ENCODE measurements around the gene HOXA4. TPM values are rescaled to one million over a fixed set of nuclear protein-coding genes. Genes with fewer than 3 reads are reported as not detected.
A peak's percentile ranks its signal among the peaks of the same experiment; 100 is the strongest.

The HOXA4 gene
- total RNA-seq, 1 experiment from 2014 or later, result 0.50 TPM

GRCh38 chr7:27095897-27096767 is 34.4 kb downstream of the HOXA4 start, which contains the start of gene HOXA1:
Gene HOXA1, minus strand, starts transcription at chr7:27096000. Its CDS starts 88 bp downstream, at chr7:27095912.
- in situ Hi-C loops (cut with HindIII; ENCODE audit: low pct_unique_long_range_greater_than_20kb, low sequenced_read_pairs), result no loop called here
- peak; percentile 85 for DNase-seq (ENCODE audit: low read depth, low spot score)

DNA sequence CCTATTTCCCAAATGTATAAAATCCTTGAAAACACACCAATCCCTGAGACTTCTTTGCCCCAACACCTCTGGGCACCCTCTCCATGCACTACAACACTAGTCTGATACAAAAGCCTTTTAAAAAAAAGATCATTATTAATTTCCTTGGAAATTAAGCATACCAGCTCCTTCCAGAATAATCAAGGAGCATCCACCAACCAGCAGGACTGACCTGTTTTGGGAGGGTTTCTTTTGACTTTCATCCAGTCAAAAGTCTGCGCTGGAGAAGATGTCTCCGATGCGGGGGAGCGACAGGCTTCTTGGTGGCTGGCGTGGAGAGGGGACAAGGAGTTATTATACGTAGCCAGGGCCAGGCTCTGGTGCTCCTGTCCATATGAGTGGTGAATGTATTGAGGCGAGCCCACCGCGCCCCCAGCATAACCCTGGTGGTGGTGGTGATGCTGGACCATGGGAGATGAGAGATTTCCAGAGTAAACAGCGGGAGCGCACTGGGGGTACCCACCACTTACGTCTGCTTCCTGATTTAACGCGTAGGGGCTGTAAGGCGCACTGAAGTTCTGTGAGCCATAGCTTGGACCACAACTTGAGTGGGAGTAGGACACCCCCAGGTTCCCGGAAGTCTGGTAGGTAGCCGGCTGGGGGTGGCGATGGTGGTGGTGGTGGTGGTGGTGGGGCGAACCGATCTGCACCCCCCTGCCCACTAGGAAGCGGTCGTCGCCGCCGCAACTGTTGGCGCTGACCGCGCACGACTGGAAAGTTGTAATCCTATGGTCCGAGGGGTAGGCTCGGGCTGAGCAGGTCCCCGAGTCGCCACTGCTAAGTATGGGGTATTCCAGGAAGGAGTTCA is 35.3 kb downstream of the HOXA4 start:
- in situ Hi-C loops (cut with HindIII; ENCODE audit: low pct_unique_long_range_greater_than_20kb, low sequenced_read_pairs), result no loop called here
- no peak for DNase-seq (ENCODE audit: low read depth, low spot score)

DNA sequence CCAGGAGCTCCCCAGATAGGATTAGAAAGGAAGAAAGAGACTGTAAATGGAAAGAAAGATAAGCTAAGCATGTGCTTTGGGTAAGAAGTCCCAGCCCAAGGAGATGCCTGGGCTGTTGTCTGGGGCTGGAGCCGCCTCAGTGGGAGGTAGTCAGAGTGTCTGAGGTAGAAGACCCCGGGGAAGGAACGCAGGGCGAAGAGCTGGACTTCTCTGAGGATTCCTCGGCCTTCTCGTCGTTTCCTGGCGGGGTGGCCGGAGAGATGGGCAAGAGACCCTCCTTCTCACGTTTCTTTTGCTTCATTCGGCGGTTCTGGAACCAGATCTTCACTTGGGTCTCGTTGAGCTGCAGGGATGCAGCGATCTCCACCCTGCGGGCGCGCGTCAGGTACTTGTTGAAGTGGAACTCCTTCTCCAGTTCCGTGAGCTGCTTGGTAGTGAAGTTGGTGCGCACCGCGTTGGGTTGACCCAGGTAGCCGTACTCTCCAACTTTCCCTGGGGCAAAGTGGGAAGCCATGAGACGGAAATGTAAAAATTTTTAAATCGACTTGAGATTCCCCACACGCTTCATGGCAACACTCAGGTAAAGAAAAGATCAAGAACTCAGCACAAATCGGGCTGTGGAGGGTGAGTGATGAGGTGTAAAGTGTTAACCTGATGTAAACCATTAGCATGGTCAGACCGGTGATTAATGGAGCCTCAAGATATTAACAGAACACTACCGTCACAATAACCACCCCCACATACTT is 36.1 kb downstream of the HOXA4 start:
- in situ Hi-C loops (cut with HindIII; ENCODE audit: low pct_unique_long_range_greater_than_20kb, low sequenced_read_pairs), result no loop called here
- no peak for DNase-seq (ENCODE audit: low read depth, low spot score)

DNA sequence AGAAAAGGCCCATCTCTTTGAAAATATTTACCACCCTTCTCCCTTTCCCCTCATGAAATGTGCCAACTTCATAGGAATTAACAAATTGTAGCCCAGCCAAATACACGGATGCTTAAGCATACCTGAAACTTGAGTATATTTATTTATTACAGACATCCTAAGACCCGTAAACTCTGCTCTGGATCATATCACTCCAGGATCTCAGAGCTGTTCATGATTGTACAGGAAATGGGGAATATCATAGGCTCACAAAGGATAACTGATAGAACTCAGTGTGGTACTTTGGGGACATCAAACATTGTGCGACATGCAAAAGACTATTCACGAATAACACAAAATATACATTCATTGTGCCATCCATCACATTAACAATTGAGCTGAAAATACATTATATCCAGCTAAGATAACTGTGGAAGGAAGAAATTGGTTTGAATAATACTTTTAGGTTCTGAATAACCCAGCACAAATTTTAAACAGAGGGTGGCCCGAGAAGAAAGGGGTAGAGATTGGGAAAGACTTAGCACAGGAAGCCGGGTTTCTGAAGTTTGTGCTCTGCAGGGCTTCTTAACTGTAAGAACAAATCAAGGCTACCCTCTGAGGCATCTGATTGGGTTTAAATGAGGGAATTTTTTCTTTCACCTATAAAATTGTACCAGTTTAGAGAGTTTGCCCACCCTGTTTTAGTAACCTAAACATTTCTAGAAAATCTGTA is 37.2 kb downstream of the HOXA4 start:
- DNase-seq (ENCODE audit: low read depth, low spot score), result no peak
- in situ Hi-C loops (cut with HindIII; ENCODE audit: low pct_unique_long_range_greater_than_20kb, low sequenced_read_pairs), result no loop called here

DNA sequence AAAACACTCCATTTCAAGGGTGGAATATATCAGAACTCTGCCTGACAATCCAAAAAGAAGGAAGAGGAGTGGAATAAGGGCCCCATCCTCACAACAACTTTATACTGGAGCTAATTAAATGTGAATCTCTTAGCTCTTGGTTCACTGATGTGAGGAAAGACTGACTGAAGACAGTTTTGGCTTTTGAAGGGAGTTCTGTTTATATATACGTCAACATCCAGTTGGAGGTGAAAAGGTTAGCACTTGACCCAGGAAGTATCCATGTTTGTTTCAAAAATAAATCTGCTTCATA is 37.8 kb downstream of the HOXA4 start:
- DNase-seq (ENCODE audit: low read depth, low spot score), result no peak
- in situ Hi-C loops (cut with HindIII; ENCODE audit: low pct_unique_long_range_greater_than_20kb, low sequenced_read_pairs), result no loop called here

DNA sequence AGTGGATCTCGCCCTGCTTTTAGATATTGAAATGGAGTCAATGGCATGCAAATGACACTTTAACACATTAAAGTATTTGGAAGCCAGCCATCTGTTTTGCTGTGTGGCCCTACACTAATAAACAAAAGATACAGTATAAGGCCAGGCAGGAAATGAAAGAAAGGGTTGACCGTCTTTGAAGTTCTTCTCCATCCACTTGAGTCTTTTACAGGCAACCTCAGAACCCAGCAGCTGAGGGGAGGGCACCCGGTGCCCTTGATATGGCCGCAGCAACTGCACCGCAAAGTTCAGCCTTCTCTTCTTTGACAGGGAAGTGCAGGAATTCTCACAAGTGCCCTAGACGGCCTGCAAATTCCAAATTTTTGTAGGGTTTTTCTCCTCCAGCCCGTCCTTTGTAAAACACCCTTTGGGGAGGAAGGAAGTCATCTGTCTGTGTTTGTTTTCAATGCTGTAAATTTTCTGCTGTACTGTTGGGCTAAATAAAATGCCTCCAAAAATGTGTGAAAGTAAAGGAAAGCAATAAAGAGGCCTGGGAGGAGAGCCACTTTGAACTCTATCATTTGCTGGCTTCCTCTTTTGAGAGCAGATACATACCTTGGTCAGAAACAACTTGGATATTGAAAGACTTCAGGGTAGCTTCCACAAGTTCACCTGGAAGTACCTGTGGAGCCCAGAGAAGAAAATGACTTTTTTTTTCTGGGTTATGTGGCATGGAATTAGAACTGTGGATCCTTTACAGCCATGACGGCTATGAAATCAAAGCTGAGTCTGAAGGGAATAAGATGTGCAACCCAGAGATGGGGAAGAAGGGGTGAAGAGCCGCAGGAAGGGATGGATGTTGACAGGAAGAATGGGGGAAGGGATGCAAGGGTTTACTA is 38.4 kb downstream of the HOXA4 start:
- in situ Hi-C loops (cut with HindIII; ENCODE audit: low pct_unique_long_range_greater_than_20kb, low sequenced_read_pairs), result no loop called here
- no peak for DNase-seq (ENCODE audit: low read depth, low spot score)

DNA sequence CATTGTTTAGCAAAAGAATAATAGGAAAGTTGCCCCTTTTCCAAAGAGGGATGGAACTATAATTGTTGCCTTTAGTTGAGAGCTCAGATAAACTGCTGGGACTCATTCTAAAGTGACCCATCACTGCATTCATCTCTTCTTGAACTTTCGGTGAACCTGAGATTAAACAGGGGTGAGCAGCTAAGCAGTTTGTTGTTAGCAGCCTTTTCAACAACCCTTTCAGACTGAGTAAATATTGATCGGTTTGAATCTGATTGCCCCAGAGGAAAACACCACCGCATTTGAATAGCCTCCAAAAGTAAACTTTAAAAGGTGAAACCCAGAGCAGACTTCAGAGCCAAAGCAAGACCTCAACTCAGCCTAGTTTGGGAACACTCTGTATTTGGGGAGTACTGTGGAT is 39.5 kb downstream of the HOXA4 start:
- in situ Hi-C loops (cut with HindIII; ENCODE audit: low pct_unique_long_range_greater_than_20kb, low sequenced_read_pairs), result no loop called here
- no peak for DNase-seq (ENCODE audit: low read depth, low spot score)

GRCh38 chr7:27088002-27088922 is 42.3 kb downstream of the HOXA4 start:
- no peak for DNase-seq (ENCODE audit: low read depth, low spot score)
- in situ Hi-C loops (cut with HindIII; ENCODE audit: low pct_unique_long_range_greater_than_20kb, low sequenced_read_pairs), result no loop called here

- in situ Hi-C loops (cut with HindIII; ENCODE audit: low pct_unique_long_range_greater_than_20kb, low sequenced_read_pairs), result no loop called here
Observed at GRCh38 chr7:27083646-27084045, 46.9 kb downstream of the HOXA4 start.

GRCh38 chr7:27082171-27082570 is 48.4 kb downstream of the HOXA4 start:
- in situ Hi-C loops (cut with HindIII; ENCODE audit: low pct_unique_long_range_greater_than_20kb, low sequenced_read_pairs), result no loop called here
- DNase-seq (ENCODE audit: low read depth, low spot score), result no peak

More at GRCh38 chr7:27083646-27084045, 46.9 kb downstream of the HOXA4 start:
- no peak for DNase-seq (ENCODE audit: low read depth, low spot score)

DNA sequence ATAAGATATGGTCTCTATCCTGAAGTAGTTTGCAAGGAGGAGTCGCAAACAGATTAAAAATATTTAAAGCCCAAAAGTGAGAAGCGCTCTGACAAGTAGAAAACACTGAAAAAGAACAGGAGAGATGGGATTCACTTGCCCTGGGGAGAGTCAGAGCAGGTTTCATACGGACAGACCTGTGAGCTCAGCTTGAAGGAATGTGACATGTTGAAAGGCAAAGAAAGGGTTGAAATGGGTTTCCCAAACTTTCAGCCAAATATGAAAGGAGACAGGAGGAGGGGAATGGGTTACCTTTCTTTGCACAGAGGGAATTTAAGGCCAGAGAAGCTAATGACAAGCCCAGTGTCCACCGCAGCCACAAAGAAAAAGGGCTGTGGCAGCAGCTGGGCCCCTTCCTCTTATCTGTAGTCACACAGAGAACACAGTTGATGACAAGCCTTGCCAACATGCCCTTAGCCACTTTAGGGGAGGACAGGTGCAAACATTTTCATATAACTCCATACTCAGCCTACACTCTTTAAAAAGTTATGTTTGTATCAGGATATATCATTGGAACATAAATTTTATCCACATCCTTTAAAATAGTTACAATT is 49.6 kb downstream of the HOXA4 start:
- DNase-seq (ENCODE audit: low read depth, low spot score), result no peak
- in situ Hi-C loops (cut with HindIII; ENCODE audit: low pct_unique_long_range_greater_than_20kb, low sequenced_read_pairs), result no loop called here

- in situ Hi-C loops (cut with HindIII; ENCODE audit: low pct_unique_long_range_greater_than_20kb, low sequenced_read_pairs), result no loop called here
- no peak for DNase-seq (ENCODE audit: low read depth, low spot score)
Observed at GRCh38 chr7:27079234-27079975, 51.2 kb downstream of the HOXA4 start.

DNA sequence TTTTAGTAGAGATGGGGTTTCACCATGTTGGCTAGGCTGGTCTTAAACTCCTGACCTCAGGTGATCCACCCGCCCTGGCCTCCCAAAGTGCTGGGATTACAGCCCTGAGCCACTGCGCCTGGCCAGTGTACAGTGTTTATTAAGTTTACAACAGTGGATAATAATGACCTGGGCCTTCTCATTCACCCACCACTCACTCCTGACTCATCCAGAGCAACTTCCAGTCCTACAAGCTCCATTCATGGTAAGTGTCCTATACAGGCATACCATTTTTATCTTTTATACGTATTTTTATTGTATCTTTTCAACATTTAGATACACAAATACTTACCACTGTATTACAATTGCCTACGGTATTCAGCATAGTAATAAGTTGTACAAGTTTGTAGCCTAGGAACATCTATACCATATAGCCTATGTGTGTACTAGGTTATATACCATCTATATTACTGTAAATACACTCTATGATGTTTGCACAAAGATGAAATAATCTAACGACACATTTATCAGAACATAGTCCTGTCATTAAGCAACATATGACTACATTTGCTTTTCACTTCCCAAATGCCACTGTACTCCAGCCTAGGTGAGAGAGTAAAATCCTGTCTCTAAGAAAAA is 51.8 kb downstream of the HOXA4 start:
- no peak for DNase-seq (ENCODE audit: low read depth, low spot score)
- in situ Hi-C loops (cut with HindIII; ENCODE audit: low pct_unique_long_range_greater_than_20kb, low sequenced_read_pairs), result no loop called here
